NCI-H2227 (cell line): ENCODE measurements around the gene TMEM181.
"Not testable (repeated sequence)": the region's sequence is repeated elsewhere in the genome, so short reads cannot be mapped to it uniquely, and the experiment has no call there.

ENCODE experiments used
- DNase-seq: peaks from one replicate; lab custom pipeline; 2025; ENCODE audit not compliant: unreplicated experiment; lab: John Stamatoyannopoulos, UW

TMEM181 gene

DNA sequence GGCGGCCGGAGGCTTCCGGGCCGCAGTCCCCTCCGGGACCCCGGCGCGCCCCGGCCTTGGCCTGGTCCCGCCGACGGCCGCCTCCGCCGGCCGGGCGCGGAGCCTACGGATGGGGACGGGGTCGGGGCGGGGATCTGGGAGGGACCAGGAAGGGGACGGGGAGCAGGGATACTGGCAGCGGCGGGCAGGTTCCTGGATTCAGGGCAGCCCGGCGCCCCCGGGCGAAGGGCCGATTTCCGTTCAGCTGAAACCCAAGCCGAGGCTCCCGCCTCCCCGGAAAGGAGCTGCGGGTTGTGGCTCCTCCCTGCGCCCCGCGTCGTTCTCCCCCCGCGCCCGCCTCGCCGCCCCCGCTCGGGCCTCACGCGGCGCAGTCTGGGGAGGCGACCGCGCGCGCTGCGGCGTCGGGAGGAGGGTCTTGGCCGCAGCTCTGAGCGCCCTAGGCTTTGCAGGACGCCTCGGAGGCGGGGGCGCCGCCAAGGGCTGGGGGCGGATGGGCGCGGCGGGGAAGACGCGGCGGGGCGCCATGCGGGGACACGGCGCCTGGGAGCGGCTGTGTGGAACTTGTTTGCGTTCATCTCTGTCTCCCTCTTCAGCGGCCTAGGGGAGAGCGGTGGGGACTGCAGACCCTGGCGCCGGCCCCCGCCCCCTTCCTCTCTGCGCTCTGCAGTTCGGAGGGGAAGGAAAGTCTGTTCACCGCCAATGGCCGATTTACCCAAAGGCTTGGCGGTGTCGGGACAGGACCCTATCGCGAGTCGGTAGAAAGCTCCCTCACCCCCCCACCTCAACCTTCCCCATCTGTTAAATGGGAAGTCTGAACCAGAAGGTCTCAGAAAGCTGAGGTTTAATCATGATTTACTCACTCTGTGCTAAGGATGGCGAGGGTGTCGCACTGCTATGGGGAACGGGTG, 22.7 kb upstream of the TMEM181 start:
- peak; percentile 78 for DNase-seq

DNA sequence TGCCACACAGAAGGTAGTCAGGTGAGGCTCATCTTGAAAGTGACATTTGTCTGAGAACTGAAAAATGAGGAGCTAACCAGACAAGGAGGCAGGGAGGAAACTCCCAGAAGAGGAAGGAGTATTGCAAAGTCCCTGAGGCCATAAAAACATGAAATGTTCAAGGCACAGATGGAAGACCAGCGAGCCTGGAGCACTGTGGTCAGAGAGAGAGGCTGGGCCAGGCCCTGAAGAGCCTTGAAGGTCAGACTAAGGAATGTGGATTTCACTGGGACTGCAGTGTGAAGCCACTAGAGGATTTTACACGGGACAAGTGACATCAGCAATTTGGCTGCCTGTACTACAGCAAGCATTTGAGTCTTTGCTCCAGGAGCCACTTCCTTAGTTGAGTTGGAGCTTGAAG, 21.1 kb upstream of the TMEM181 start:
- no peak for DNase-seq

DNA sequence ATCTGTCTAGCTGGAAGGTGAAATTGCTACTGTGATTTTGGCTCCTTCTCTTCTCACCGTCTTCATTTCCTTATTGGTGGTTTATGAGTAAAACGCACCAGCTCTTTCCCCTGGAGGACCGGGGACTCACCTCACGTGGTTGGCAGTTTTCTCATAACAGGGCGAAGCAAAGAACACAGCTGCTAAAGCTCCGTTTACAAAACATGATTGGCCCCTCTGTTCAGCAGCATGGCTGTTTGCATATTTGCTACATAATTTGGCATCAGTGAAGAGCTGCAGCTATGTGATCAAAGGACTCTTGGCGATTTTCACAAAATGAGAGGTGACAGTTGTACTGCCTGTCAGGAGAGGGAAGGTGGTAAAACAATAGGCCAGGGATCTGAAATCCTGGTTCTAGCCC, 20.5 kb upstream of the TMEM181 start:
- DNase-seq: no peak

DNA sequence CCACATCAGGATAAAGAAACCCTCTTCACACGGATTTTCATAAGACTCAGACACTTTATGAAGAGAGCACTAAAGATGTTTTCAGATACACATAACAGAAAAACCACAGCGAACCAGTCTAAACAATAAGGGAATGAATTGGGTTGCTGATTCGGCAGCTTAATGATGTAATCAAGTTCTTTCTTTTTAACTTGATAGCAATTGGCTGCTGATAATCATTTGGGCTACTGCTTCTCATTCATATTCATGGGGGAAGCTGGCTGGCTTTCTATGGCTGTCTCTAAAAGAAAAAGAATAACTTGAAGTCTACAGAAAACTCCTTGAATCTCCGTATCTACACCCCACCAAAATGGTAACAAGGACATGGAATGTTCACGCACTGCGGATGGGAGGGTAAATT, 20.0 kb upstream of the TMEM181 start:
- no peak for DNase-seq

DNA sequence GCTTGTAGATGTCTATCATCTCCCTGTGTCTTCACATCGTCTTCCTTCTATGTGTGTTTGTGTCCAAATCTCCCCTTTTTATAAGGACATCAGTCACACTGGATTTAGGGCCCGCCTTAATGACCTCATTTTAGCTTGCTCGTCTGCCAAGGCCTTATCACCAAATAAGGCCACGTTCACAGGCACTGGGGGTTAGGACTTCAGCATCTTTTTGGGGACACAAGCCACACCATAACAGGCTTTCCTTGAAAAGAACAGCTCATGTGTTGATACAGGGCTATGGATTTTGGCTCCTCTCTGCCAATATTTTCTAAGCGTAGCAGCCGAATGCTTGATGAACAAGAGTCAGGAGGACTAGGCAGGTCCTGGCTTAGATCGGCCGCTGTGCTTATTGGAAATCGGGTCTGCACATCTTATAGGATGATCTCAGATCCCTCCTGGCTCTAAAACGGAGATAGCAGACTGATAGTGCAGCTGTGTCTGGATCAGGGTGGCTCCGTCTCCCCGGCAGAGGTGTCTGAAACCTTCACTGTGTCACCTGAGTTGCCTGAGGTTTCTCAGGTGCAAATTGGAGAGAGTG, 16.2 kb upstream of the TMEM181 start:
- no peak for DNase-seq

DNA sequence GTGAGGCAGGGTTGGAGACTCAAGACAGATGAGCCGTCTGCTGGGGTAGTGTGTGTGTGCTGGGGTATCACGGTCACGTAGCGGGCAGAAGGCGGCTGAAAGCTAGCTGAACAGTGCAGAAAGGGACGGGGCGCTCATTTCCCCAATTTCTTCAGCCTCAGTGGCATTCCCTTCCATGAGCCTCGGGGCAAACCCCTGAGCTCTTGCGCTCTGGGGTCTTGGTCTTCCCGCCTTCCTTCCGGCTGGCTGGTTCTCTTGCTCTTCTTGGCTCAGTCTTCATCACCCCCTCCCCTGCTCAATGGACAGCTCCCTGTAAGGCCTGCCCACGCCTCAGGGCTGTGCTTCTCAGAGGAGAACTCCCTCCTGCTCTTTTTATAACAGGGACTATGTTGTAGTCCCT, 15.5 kb upstream of the TMEM181 start:
- no peak for DNase-seq

DNA sequence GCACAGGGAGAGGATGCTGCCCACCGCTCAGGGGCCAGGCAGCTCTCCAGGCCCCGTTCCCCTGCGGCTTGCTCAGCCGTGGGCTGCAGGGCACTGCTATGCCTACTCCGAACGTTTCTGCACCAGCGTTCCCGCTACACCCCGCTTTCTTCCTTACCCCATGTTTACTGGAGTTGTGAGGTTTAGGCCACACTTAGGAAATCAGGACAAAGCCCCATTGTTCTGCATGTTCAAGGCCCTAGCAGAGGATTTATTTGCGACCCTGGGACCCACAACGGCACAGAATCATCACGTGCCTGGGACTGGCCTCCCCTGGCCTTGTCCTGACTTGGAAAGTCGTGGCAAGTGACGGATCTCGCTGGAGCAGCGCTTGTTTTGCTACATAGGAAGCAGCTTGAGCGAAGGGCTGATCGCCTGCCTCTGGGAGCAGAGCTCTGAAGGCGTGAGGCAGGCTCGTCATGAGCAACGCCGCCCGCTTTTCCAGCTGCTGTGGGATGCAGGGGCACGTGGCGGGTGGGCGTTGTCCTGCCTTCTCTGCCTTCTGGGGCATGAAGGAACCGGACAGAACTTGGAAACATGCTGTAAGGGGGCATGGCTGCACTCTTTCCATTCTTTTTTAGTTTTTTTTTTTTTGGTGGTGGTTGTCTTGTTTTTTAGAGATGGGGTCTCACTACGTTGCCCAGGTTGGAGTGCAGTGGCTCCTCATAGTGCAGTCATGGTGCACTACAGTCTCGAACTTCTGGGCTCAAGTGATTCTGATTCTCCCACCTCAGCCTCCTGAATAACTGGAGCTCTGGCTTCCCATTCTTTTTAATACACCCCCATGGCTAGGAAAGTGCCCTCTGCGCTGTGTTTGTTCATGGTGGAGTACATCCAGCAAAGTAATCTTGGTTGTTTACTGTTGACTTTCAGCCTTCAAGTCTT, 14.6 kb upstream of the TMEM181 start:
- DNase-seq: no peak

DNA sequence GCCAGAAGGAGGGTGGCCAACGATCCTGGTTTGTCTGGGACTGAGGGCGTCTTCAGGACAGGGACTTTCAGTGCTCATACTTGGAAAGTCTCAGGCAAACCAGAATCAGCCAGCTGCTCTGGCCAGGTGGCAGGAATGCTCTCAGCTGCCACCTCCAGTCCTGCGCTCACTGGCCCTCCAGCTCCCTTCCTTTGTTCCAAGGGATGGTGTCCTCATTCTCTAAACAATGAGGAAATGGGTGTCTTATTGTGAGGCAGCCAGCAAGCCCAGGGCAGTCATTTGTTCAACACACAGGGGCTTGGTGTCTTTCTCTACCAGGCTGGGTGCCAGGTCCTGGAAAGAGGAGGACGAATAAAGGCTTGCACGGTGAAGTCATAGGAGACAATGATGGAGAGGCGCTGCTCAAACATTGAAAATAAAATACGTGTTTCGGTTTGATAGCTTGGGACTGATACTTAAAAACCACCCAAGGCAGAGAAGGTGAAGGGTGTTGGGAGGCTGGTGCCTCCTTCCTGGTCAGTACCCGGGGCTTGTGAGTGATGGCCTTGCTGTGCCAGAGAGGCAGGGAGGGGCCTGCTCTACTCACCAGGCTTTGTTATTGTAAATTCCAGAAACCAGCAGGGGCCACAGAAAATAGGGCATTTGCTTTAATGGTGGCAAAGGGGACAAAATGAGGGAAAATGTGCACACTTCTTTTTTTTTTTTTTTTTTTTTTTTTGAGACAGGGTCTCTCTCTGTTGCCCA, 11.3 kb upstream of the TMEM181 start:
- DNase-seq: no peak

DNA sequence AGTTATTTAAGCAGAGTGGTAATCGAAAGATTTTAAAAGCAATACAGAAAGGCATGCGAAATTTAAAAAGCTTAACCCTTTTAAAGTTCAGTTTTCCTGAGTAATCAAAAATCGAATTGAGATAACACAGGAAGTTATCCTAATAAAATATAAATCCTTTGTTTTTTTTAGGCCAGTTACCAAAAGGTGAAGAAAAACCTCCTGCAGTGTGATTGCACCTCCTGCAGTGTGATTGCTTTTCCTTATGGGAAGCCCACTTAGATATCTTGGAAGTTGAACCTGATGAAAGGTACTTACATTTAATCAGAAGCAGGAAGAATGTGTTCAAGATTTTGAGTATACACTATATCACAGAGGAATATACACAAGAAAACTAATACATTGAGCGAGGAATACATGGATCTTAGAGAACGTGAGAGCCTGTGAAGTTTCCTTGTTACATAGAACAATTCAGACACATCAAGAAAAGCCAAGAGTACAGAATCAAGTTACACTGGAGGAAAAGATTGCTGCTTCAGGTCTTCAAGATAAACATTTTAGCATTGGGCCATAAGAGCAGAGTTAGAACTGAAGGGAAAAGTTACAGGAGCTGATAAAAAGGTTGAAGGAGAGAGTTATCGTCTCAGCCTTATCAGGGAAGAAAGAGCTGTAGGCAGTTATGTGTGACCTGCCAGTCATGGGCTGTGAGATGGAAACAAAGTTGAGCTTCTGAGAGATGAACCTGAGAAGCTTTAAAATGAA, 7.7 kb upstream of the TMEM181 start:
- DNase-seq: no peak

DNA sequence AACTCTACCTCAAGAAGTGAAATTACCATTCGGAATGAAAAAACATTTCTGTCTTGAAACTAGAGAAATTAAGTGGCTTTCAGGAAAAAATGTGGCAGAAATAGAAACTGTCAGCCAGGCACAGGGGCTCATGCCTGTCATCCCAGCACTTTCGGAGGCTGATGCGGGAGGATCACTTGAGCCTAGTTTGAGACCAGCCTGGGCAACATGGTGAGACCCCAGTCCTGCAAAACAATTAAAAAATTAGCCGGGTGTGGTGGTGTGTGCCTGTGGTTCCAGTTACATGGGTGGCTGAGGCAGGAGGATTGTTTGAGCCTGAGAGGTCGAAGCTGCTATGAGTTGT, 7.1 kb upstream of the TMEM181 start:
- DNase-seq: no peak

DNA sequence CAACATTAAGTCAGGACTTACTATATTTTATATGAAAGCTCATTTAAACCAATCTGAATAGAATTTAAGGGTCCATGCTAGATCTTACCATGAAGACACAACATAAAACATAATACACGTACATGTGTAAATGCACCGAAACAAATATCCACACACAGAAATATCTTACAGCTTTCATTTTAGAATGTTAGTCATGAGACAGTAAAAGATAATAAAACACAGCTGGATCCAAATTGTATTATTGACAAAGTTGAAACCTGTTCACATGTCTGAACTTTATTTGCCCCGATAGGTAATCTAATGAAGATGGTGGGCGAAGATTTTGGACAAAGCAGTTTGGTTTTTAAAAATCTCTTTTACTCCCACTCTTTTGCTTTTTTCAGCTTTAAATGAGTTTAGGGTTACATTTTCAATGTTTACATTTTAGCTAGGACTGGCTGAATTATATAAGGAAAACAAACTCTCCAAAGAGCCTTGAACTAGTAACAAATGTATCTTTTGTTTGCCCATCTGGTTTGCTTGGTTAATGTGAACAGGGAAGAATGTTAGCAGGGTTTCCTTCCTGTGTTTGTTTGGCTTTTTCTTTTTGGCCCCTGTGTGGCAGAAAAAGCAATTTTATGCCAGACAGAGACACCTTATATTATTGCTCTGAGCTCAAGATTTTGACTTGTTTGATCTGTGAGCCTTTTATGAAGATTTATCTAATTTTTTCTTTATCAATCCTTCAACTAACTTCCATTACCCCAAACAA, 5.1 kb upstream of the TMEM181 start:
- no peak for DNase-seq

DNA sequence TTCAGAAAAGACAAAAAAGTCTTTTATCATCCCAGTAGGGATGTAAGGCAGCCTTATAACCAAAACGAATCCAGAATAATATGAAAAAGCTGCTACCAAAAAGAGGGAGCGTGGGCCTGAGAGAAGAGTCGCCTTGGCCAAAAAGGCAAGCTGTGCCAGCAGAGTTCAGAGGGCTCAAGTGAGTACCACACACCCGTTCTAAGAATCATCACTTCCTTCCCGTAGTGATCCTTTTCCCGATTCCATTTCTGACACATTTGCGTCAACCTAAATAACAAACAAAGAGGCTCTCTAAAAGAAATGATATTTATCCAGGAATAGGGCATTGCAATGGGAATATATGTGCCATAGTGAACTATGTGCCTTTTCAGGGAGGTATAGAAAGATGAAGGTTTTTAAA, 3.8 kb upstream of the TMEM181 start:
- no peak for DNase-seq

DNA sequence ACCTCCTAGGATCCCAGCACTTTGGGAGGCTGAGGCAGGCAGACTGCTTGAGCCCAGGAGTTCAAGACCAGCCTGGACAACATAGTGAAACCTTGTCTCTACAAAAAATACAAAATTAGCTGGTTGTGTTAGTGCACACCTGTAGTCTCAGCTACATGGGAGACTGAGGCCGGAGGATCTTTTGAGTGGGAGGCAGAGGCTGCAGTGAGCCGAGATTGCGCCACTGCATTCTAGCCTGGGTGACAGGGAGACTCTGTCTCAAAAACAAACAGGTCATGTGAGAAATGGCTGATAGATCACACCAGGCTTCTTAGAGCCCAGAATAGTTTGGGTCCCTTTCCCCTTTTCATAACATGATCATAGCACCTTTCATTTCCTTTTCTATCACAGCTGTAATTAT, 2.8 kb upstream of the TMEM181 start:
- not testable (repeated sequence) for DNase-seq

DNA sequence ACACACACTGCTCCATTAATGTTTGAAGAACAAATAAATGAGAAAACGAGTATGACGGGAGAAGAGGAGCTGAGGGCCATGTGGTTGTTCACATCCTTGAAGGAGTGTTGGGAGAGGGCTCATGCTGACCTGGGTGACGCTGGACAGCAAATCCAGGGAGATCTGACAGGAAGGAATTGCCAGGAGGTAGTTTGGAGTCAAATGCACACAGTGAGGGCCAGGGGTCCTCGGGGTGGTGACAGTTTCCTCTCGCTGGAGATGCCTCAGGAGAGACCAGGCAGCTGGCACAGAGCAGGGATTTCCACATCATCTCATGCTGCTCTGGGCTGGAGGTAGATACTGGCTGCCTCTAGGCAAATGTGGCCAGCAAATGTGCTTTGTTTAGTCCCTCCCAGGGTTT, 2.0 kb upstream of the TMEM181 start:
- no peak for DNase-seq

DNA sequence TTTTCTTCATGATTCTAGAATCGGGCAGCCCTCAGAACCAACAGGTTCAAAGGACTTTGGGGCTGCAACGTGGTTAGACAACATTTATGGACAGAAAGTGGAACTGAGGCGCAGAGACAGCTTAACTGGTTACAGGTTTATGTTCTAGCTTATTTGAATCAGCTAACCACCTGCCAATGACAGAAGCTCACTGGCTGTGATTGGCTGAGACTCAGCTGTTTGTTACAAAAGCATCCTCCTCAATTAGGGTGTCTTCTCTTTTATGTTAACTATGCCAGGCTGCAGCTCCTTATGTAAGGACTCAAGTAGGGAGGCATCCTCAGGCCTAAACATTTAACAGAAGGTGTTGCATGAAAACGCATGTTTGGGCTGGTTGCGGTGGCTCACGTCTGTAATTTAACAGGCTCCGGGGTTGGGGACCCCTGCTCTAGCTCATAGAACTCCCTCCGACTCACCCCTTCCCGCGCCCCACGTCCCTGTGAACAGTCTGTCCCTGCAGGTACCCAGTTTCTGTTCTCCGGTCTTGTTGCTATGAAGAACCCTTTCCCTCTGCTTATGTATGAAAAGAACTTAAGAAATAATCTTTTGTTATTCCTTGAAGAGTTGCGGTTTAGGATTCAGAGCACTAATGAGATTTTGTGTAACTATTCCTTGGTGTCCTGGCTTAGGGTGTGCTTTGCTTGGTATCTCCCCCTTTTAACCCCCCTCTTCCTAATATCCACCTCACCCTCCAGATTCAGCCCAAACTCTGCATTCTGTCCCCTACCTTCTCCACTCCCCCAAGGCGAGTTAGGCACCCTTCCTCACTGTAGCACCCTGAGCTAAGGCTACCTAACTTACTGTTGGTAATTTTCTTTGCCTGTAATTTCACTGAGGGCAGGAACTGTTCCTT, 1.2 kb upstream of the TMEM181 start:
- DNase-seq: no peak

DNA sequence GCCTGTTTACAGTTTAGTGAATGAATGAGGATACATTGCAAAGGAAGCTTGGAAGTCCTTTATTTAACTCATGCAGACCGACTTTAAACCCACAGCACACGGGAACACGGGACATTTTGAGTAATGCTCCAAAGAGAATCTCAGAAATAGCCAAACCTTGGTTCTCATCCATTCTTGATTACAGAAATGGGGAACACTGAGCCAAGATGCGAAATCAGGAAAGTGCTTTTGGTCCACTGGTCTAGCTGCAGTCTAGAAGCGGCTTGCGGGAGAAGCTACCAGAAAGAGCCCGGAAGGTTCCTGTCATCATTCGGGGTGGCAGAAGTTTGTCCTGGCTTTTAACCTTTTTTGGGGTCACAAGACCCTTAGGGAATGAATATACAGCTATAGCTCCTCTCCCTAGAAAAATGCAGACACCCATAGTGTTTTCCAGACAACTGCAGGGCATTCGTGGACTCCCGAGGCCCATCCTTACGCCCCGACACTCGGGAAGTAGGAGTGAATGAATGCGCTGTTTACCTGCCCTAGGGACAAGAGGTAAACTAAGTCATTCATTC, 475 bp upstream of the TMEM181 start:
- peak; percentile 36 for DNase-seq

DNA sequence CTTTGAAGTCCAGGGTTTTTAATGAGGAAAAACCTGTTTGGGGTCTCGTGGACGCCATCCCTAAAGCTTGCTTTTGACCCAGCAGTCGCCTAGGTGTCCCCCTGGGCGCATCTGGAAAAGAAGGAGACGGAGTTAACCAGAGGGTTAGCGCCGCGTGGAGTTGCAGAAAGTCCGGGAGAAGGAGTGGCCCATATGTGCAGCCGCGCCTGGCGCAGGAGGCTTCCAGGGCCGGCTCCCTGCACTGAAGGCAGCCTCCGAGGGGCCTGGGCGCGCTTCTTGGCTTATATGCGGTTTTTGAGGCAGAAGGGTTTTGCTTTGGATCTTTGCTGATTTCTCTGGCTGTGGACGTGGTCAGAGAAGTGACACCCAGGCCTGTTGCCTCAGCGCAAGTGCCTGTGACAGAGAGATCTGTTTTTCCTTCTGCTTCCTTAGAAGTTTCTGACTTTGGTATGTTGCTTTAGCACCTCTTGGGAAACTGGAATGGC, 987 bp downstream of the TMEM181 start:
- peak; percentile 7 for DNase-seq

DNA sequence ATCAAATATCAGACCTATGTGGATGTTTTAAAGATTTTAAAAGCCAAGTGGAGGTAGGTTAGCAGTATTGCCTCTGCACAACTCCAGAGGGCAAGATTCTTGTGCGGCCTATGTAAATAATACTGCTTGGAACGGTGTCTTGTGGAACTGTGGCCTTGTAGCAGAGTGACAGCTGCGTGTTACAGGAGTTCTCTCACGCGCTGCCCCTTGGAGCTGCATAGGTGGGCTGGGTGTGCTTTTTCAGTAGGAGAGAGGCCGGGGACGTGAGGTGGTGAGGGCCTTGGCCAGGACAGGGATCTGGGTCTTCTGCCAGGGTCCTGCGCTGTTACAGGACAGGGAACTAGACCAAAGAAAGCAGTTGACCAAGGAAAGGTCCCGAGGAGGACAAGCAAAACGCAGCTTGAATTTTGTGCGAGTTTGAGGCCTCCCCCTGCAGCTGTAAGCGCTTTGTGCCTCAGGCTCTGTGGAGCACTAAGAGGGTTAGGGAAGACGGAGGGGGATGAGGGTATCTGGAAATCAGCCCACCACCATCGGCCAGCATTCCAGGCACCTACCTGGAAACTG, 1.5 kb downstream of the TMEM181 start:
- DNase-seq: no peak
